ENCODE measurements around the gene SIRT4.

SIRT4 gene

DNA sequence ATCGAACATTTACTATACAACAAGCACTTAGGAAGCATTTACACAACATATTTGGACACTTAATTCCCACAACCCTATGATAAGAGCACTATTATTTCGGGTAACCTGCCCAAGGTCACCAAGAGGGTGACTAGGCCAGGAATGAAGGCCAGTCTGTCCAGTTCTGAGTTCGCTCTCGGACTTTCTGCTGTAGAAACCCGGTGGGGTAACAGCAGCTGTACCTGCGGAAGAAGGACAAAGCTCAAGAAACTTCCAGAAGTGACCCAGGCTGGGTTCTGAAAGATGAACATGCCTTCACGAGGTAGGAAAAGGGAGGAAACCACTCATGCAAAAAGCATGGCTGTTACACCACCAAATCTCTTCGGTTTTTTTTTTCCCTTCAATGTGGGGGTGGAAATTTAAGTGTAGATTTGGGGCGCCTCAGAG lies 14.7 kb downstream of the SIRT4 start:
- H3K27ac ChIP-seq (ENCODE audit: low read depth, low read length), result peak overlapping the region; percentile 87
- no peaks in the 10 kb centered on the region for H3K27me3 ChIP-seq (ENCODE audit: control insufficient read depth in 1 of 2, insufficient read depth in 2 of 2, low read length in 2 of 2)
- no peaks in the 10 kb centered on the region for H3K9me3 ChIP-seq (ENCODE audit: control insufficient read depth in 1 of 2, low read length in 2 of 2)
- peak overlapping the region; percentile 93 to 97 for H3K9ac ChIP-seq (ENCODE audit: low read depth in 1 of 2, low read length in 2 of 2)
- H3K4me3 ChIP-seq (ENCODE audit: low read depth in 1 of 2, low read length in 2 of 2), result peak overlapping the region; percentile 83 to 93
- no peaks in the 10 kb centered on the region for H3K36me3 ChIP-seq (ENCODE audit: control insufficient read depth in 1 of 2, insufficient read depth in 2 of 2, low read length in 2 of 2)
- peaks cover 15 to 21% of the 10 kb centered on the region in 2 donors for H3K4me1 ChIP-seq (ENCODE audit: control insufficient read depth in 1 of 2, insufficient read depth in 2 of 2, low read length in 2 of 2)

DNA sequence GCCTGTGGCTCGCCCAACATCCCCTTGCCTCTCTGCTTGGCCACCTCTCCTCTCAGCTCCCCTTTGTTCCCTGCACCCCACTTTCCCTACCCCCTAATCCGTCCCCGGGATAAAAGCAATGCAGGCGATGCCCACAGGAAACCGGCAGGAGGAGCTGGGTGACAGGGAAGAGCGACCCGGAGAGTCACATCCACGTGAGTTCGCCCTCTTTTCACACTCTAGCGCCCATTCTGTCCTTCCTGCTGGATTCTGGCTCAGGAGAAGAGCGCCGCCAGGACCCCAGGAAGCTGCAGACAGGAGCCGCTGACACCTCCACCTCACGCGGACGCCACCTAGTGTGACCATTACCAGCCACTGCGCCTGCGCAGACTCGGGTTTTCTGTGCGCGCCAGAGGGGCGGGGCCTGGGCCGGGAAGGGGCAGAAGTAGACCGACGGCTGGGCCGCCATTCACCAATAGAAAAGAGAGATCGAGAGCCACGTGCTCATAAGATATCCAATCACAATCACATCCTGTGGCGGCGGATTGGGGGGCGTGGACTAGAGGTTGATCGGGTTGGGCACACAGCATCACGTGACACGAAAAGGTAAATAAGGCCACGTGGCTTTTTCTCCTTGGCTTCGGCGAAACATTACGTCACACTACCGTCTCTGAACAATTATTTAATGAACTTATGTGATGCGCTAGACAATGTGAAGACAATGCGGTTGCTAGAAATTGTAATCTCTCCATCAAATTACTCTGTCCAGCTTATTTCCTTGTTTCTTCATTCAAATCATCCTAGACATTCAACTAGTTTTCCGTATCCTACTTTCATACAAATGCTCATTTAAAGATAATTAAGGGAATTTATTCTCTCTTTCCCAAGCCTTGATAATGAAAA lies 15.3 kb downstream of the SIRT4 start:
- H3K4me1 ChIP-seq (ENCODE audit: control insufficient read depth in 1 of 2, insufficient read depth in 2 of 2, low read length in 2 of 2), result peaks cover 21 to 27% of the 10 kb centered on the region in 2 donors
- H3K9ac ChIP-seq (ENCODE audit: low read depth in 1 of 2, low read length in 2 of 2), result peak overlapping the region; percentile 93 to 97
- H3K4me3 ChIP-seq (ENCODE audit: low read depth in 1 of 2, low read length in 2 of 2), result peak overlapping the region; percentile 83 to 93
- peak overlapping the region; percentile 87 for H3K27ac ChIP-seq (ENCODE audit: low read depth, low read length)
- no peaks in the 10 kb centered on the region for H3K9me3 ChIP-seq (ENCODE audit: control insufficient read depth in 1 of 2, low read length in 2 of 2)
- no peaks in the 10 kb centered on the region for H3K36me3 ChIP-seq (ENCODE audit: control insufficient read depth in 1 of 2, insufficient read depth in 2 of 2, low read length in 2 of 2)
- no peaks in the 10 kb centered on the region for H3K27me3 ChIP-seq (ENCODE audit: control insufficient read depth in 1 of 2, insufficient read depth in 2 of 2, low read length in 2 of 2)

DNA sequence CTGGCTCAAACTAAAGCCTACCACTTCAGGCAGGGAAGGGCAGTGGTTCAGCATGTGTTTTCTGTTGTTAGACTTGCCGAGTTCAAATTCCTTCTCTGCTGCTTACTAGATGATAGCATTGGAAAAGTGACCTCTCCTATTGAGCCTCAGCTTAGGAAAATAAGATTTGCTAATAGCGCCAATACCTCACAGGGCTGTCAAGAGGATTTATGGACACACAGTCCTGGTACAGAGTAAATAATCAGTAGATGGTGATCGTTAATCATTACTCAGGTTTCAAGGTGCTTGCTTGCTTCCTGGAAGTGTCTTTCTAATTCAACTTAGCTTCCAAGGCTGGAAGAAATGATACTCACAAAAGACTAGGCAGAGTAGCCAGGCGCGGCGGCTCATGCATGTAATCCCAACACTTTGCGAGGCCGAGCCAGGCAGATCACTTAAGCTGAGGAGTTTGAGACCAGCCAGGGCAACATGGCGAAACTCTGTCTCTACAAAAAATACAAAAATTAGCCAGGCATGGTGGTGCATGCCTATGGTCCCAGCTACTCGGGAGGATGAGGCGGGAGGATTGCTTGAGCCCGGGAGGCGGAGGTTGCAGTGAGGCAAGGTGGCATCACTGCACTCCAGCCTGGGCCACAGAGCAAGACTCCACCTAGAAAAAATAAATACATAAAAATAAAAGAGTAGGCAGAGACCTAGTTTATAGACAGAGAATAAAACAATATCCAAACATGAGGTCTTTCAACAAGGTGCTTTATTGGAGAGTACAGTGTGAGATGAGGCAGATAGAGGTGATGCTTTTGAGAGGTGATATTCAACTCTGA lies 19.5 kb downstream of the SIRT4 start:
- Histone ChIP-seq H3K4me1 (ENCODE audit: control insufficient read depth in 1 of 2, insufficient read depth in 2 of 2, low read length in 2 of 2) (peaks cover 25 to 32% of the 10 kb centered on the region in 2 donors), H3K9me3 (ENCODE audit: control insufficient read depth in 1 of 2, low read length in 2 of 2) (no peaks in the 10 kb centered on the region), H3K36me3 (ENCODE audit: control insufficient read depth in 1 of 2, insufficient read depth in 2 of 2, low read length in 2 of 2) (no peaks in the 10 kb centered on the region), H3K27me3 (ENCODE audit: control insufficient read depth in 1 of 2, insufficient read depth in 2 of 2, low read length in 2 of 2) (no peaks in the 10 kb centered on the region), H3K4me3 (ENCODE audit: low read depth in 1 of 2, low read length in 2 of 2) (no peak overlapping the region), H3K27ac (ENCODE audit: low read depth, low read length) (peak overlapping the region; percentile 32), H3K9ac (ENCODE audit: low read depth in 1 of 2, low read length in 2 of 2) (peak overlapping the region; percentile 6 to 27)

DNA sequence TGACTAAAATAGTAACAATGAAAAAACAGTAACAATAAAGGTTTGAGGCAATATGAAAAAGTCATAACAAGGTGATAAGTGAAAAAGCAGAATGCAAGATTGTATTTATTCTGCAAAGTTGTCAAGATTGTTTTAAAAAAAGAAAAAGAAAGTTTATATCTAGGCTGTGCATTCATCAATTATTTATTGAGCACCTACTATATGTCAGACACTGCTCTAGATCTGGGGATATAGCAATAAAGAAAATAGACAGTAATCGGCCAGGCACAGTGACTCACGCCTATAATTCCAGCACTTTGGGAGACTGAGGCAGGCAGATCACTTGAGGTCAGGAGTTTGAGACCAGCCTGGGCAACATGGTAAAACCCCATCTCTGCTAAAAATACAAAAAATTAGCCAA lies 21.7 kb downstream of the SIRT4 start:
- Histone ChIP-seq H3K36me3 (ENCODE audit: control insufficient read depth in 1 of 2, insufficient read depth in 2 of 2, low read length in 2 of 2) (no peaks in the 10 kb centered on the region), H3K27me3 (ENCODE audit: control insufficient read depth in 1 of 2, insufficient read depth in 2 of 2, low read length in 2 of 2) (no peaks in the 10 kb centered on the region), H3K27ac (ENCODE audit: low read depth, low read length) (no peak overlapping the region), H3K9ac (ENCODE audit: low read depth in 1 of 2, low read length in 2 of 2) (no peak overlapping the region), H3K4me1 (ENCODE audit: control insufficient read depth in 1 of 2, insufficient read depth in 2 of 2, low read length in 2 of 2) (peaks cover 22 to 23% of the 10 kb centered on the region in 2 donors), H3K4me3 (ENCODE audit: low read depth in 1 of 2, low read length in 2 of 2) (no peak overlapping the region), H3K9me3 (ENCODE audit: control insufficient read depth in 1 of 2, low read length in 2 of 2) (no peaks in the 10 kb centered on the region)

DNA sequence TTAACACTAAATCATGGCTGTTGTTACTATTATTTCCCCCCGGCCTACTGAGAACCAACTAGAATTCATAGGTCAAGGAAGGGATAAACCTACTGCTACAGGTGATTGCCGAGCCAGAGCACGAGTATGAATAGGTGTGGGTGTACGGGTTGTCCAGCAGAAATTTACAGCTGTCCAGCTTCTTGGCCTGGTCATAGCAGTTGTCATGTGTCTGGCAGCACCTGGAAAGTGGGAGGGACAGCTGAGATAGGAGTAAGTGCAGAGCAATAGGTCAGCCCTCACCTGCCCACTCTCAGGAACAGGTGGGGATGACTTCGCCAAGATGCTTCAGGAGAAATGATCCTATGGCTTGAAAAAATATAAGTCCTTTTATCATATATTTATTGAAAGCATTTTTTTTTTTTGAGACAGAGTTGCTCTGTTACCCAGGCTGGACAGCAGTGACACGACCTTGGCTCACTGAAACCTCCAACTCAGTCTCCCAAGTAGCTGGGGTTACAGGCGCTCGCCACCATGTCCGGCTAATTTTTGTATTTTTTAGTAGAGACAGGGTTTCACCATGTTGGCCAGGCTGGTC lies 22.8 kb downstream of the SIRT4 start:
- Histone ChIP-seq H3K27me3 (ENCODE audit: control insufficient read depth in 1 of 2, insufficient read depth in 2 of 2, low read length in 2 of 2) (no peaks in the 10 kb centered on the region), H3K9ac (ENCODE audit: low read depth in 1 of 2, low read length in 2 of 2) (peak overlapping the region in 1 of 2 donors; percentile 66), H3K9me3 (ENCODE audit: control insufficient read depth in 1 of 2, low read length in 2 of 2) (no peaks in the 10 kb centered on the region), H3K4me3 (ENCODE audit: low read depth in 1 of 2, low read length in 2 of 2) (peak overlapping the region in 1 of 2 donors; percentile 91), H3K27ac (ENCODE audit: low read depth, low read length) (no peak overlapping the region), H3K4me1 (ENCODE audit: control insufficient read depth in 1 of 2, insufficient read depth in 2 of 2, low read length in 2 of 2) (peaks cover 20 to 23% of the 10 kb centered on the region in 2 donors), H3K36me3 (ENCODE audit: control insufficient read depth in 1 of 2, insufficient read depth in 2 of 2, low read length in 2 of 2) (no peaks in the 10 kb centered on the region)

DNA sequence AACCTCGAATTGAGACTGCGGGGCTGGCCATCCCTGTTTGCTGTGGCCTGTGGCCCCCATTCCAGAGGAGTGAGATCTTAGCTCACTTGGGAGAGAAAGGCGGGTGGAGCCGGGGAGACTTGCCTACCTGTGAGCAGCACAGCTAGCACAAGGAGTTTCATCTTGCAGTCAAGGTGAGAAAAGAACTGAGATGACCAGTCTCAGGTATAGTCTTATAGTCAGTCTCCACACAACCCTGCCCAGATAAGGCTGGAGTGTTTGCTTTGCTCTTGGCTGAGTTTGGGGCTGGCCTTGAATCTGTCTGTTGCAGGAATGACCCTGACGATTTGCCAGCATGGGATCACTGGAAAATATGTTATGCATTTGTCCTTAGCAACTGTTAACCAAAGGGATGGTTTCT lies 25.5 kb downstream of the SIRT4 start, which contains the start of gene PLA2G1B:
Gene PLA2G1B, minus strand, starts transcription at position 187 of the 400 bp plus-strand sequence. Its CDS starts 26 bp downstream, at position 161.
- no peak within 1 kb of the TSS for H3K4me3 ChIP-seq (ENCODE audit: low read depth in 1 of 2, low read length in 2 of 2)
- H3K27me3 ChIP-seq (ENCODE audit: control insufficient read depth in 1 of 2, insufficient read depth in 2 of 2, low read length in 2 of 2), result no peaks in the 10 kb centered on the region
- no peak within 1 kb of the TSS for H3K9ac ChIP-seq (ENCODE audit: low read depth in 1 of 2, low read length in 2 of 2)
- no peak within 1 kb of the TSS for H3K27ac ChIP-seq (ENCODE audit: low read depth, low read length)
- no peaks in the 10 kb centered on the region for H3K36me3 ChIP-seq (ENCODE audit: control insufficient read depth in 1 of 2, insufficient read depth in 2 of 2, low read length in 2 of 2)
- no peaks in the 10 kb centered on the region for H3K9me3 ChIP-seq (ENCODE audit: control insufficient read depth in 1 of 2, low read length in 2 of 2)
- H3K4me1 ChIP-seq (ENCODE audit: control insufficient read depth in 1 of 2, insufficient read depth in 2 of 2, low read length in 2 of 2), result peaks cover 16 to 18% of the 10 kb centered on the region in 2 donors

DNA sequence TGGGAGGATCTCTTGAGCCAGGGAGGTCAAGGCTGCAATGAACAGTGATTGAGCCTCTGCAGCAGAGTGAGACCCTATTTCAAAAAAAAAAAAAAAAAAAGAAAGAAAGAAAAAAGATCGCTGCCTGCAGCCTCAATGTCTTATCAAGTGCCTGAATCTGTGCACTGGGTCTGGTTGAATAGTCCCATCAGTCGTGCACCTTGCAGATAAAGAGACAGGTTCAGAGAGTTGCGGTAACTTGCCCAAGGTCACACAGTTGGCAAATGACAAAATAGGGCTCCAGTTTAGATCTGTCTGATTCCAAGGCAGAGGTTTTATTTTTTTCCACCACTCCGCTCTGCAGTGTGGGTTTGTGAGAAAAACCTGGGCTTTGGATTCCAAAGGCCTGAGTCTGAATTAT lies 26.1 kb downstream of the SIRT4 start:
- Histone ChIP-seq H3K9ac (ENCODE audit: low read depth in 1 of 2, low read length in 2 of 2) (no peak overlapping the region), H3K9me3 (ENCODE audit: control insufficient read depth in 1 of 2, low read length in 2 of 2) (no peaks in the 10 kb centered on the region), H3K4me3 (ENCODE audit: low read depth in 1 of 2, low read length in 2 of 2) (no peak overlapping the region), H3K27me3 (ENCODE audit: control insufficient read depth in 1 of 2, insufficient read depth in 2 of 2, low read length in 2 of 2) (no peaks in the 10 kb centered on the region), H3K36me3 (ENCODE audit: control insufficient read depth in 1 of 2, insufficient read depth in 2 of 2, low read length in 2 of 2) (no peaks in the 10 kb centered on the region), H3K27ac (ENCODE audit: low read depth, low read length) (no peak overlapping the region), H3K4me1 (ENCODE audit: control insufficient read depth in 1 of 2, insufficient read depth in 2 of 2, low read length in 2 of 2) (peaks cover 16 to 19% of the 10 kb centered on the region in 2 donors)

DNA sequence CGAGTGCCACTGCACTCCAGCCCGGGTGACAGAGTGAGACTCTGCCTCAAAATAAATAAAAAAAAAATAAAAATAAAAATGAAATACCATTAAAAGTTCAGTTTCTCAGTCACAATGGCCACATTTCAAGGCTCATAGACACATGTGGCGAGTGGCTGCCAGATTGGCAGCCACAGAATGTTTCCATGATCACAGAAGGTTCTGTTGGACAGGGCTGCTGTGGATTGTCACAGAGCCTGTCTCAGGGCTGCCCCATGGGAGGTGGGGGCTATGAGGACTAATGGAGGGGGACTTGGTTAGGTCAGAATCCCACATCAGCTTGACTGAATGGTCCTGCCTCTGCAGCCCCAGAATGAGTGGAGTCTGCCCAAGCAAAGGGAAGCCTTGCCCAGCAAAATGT lies 29.3 kb downstream of the SIRT4 start:
- no peaks in the 10 kb centered on the region for H3K27me3 ChIP-seq (ENCODE audit: control insufficient read depth in 1 of 2, insufficient read depth in 2 of 2, low read length in 2 of 2)
- no peak overlapping the region for H3K27ac ChIP-seq (ENCODE audit: low read depth, low read length)
- H3K4me1 ChIP-seq (ENCODE audit: control insufficient read depth in 1 of 2, insufficient read depth in 2 of 2, low read length in 2 of 2), result peaks cover 11 to 14% of the 10 kb centered on the region in 2 donors
- no peaks in the 10 kb centered on the region for H3K36me3 ChIP-seq (ENCODE audit: control insufficient read depth in 1 of 2, insufficient read depth in 2 of 2, low read length in 2 of 2)
- H3K9me3 ChIP-seq (ENCODE audit: control insufficient read depth in 1 of 2, low read length in 2 of 2), result no peaks in the 10 kb centered on the region
- no peak overlapping the region for H3K4me3 ChIP-seq (ENCODE audit: low read depth in 1 of 2, low read length in 2 of 2)
- no peak overlapping the region for H3K9ac ChIP-seq (ENCODE audit: low read depth in 1 of 2, low read length in 2 of 2)

DNA sequence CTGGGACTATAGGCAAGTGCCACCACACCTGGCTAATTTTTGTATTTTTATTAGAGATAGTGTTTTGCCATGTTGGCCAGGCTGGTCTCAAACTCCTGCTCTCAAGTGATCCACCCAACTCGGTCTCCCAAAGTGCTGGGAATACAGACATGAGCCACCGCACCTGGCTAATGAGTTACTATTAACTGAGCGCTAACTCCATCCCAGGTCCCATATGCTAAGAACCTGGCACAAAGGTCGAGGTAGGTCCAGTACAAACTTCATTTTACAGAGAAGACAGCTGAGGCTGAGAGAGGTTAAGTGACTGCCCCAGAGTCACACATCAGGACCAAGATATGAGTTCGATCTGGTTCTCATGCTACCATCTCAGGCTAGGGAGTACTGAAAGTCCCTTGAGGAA lies 29.9 kb downstream of the SIRT4 start:
- no peaks in the 10 kb centered on the region for H3K27me3 ChIP-seq (ENCODE audit: control insufficient read depth in 1 of 2, insufficient read depth in 2 of 2, low read length in 2 of 2)
- no peaks in the 10 kb centered on the region for H3K9me3 ChIP-seq (ENCODE audit: control insufficient read depth in 1 of 2, low read length in 2 of 2)
- H3K4me3 ChIP-seq (ENCODE audit: low read depth in 1 of 2, low read length in 2 of 2), result no peak overlapping the region
- no peaks in the 10 kb centered on the region for H3K36me3 ChIP-seq (ENCODE audit: control insufficient read depth in 1 of 2, insufficient read depth in 2 of 2, low read length in 2 of 2)
- H3K4me1 ChIP-seq (ENCODE audit: control insufficient read depth in 1 of 2, insufficient read depth in 2 of 2, low read length in 2 of 2), result peaks cover 11 to 14% of the 10 kb centered on the region in 2 donors
- H3K9ac ChIP-seq (ENCODE audit: low read depth in 1 of 2, low read length in 2 of 2), result no peak overlapping the region
- no peak overlapping the region for H3K27ac ChIP-seq (ENCODE audit: low read depth, low read length)

Data from duodenal mucosa (tissue), 2 donors.